Measurements from ENCODE around the gene YWHAE.

The YWHAE gene

DNA sequence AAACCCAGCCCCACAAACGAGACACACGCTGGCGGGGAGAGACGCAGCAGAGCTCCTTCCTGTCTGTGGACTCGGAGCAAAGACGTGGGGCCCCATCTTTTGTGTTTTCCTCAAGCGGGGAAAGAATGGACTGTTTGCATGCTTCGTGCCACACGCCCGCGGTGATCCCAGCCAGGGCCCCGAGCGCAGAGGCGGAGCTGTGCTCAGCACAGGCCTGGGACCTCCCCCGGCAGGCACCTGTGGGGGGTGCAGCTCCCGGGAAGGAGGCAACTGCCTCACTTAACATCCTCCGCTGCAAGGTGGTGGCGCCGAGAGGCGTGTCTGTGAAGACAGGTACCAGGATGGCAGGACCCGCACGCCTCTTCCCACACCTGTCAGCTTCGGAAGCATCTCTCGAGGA, 101.4 kb downstream of the YWHAE start:
- in situ Hi-C loops (cut with MboI; ENCODE audit: low sequenced_read_pairs), result no loop called here
